SU-DHL-6 (cell line): ENCODE data around the gene ABHD17A.

ENCODE experiments used
- H2AFZ ChIP-seq: fragments of 200-600 bp; sonication (generic); 2 replicates; pipeline ENCODE4 v1.6.1; 2014; ENCODE audit warnings: low read depth, mild to moderate bottlenecking, moderate library complexity, mixed read lengths, antibody characterized with exemption, low read length; ENCODE audit not compliant: severe bottlenecking
- H3F3A ChIP-seq: fragments of 200-600 bp; shearing (Covaris generic); 2 replicates; pipeline ENCODE4 v1.6.0; 2016; ENCODE audit warnings: antibody characterized with exemption, mild to moderate bottlenecking; ENCODE audit not compliant: insufficient read depth
- H3K27ac ChIP-seq: fragments of 200-600 bp; sonication (generic); 2 replicates; pipeline ENCODE4 v1.5.1; 2016; ENCODE audit warnings: low read depth, mild to moderate bottlenecking, low read length, moderate library complexity, mixed read lengths
- H3K27me3 ChIP-seq: fragments of 200-600 bp; sonication (generic), shearing (Covaris generic); 2 replicates; pipeline ENCODE4 v1.6.0; 2014; ENCODE audit warnings: mild to moderate bottlenecking, low read length
- H3K36me3 ChIP-seq: fragments of 200-600 bp; sonication (generic); 2 replicates; pipeline ENCODE4 v1.6.1; 2014; ENCODE audit warnings: mild to moderate bottlenecking, low read length, mixed read lengths
- H3K4me2 ChIP-seq: fragments of 300-600, 200-600 bp; shearing (Covaris generic), sonication (generic); 2 replicates; pipeline ENCODE4 v1.6.0; 2014; ENCODE audit warnings: low read length, low read depth, mild to moderate bottlenecking; ENCODE audit not compliant: poor library complexity, severe bottlenecking
- H3K4me3 ChIP-seq: fragments of 200-600 bp; sonication (generic); 2 replicates; pipeline ENCODE4 v1.5.1; 2014; ENCODE audit warnings: antibody characterized with exemption, low read length, mild to moderate bottlenecking, mixed read lengths; ENCODE audit not compliant: insufficient read depth, poor library complexity, severe bottlenecking
- H3K79me2 ChIP-seq: fragments of 200-600 bp; sonication (generic); 2 replicates; pipeline ENCODE4 v1.6.1; 2014; ENCODE audit warnings: mild to moderate bottlenecking, low read length, moderate library complexity; ENCODE audit not compliant: insufficient read depth
- H3K9ac ChIP-seq: fragments of 200-600 bp; sonication (generic); 2 replicates; pipeline ENCODE4 v1.7.0; 2014; ENCODE audit warnings: mild to moderate bottlenecking, low read length
- H3K9me2 ChIP-seq: fragments of 200-600 bp; sonication (generic); replicated peaks from 2 replicates; pipeline ENCODE4 v1.6.1; 2014; ENCODE audit warnings: low read length; ENCODE audit not compliant: insufficient read depth
- H3K9me3 ChIP-seq: fragments of 200-600 bp; sonication (generic); 2 replicates; pipeline ENCODE4 v1.6.1; 2014; ENCODE audit warnings: low read length, mixed read lengths; ENCODE audit not compliant: insufficient read depth
- H4K20me1 ChIP-seq: fragments of 200-600 bp; sonication (generic); 2 replicates; pipeline ENCODE4 v1.6.1; 2014; ENCODE audit warnings: low read depth, mild to moderate bottlenecking, antibody characterized with exemption, low read length, moderate library complexity, mixed read lengths
- CTCF ChIP-seq: fragments of 200-600 bp; sonication (generic); IDR thresholded peaks from one replicate; pipeline ENCODE4 v1.5.1; 2017; ENCODE audit warnings: antibody characterized with exemption, mild to moderate bottlenecking, low read length, moderate library complexity; ENCODE audit not compliant: insufficient read depth, poor library complexity, severe bottlenecking
- EZH2phosphoT487 ChIP-seq: fragments of 200-600 bp; sonication (generic), shearing (Covaris generic); conservative IDR thresholded peaks from 2 replicates; pipeline ENCODE4 v1.6.1; 2018; ENCODE audit warnings: mild to moderate bottlenecking, antibody characterized with exemption, low read length, moderate library complexity, mixed read lengths

Gene ABHD17A

GRCh38 chr19:1837625-1838105, 47.6 kb downstream of the ABHD17A start:
- Histone ChIP-seq H3K36me3 (no peaks in the 10 kb centered on the region), H3K9me2 (no peaks in the 10 kb centered on the region), H3K4me3 (no peak overlapping the region), H3K4me2 (no peak overlapping the region), H2AFZ (no peak overlapping the region), H3K79me2 (peaks cover 96% of the 10 kb centered on the region), H3K9ac (no peak overlapping the region), H4K20me1 (peaks cover 7% of the 10 kb centered on the region; the same call in 1 of the 2 replicates), H3K27me3 (no peaks in the 10 kb centered on the region), H3F3A (no peaks in the 10 kb centered on the region), H3K9me3 (no peaks in the 10 kb centered on the region), H3K27ac (no peak overlapping the region)
- TF ChIP-seq EZH2phosphoT487 (no peak), CTCF (peak; percentile 97)

GRCh38 chr19:1837222-1837565, 48.1 kb downstream of the ABHD17A start:
- H3K4me3 ChIP-seq: no peak overlapping the region
- H3K9me3 ChIP-seq: no peaks in the 10 kb centered on the region
- TF ChIP-seq CTCF: no peak
- TF ChIP-seq EZH2phosphoT487: no peak
- no peaks in the 10 kb centered on the region for H3K27me3 ChIP-seq
- no peak overlapping the region for H3K27ac ChIP-seq
- H2AFZ ChIP-seq: no peak overlapping the region
- H3K9ac ChIP-seq: no peak overlapping the region
- H4K20me1 ChIP-seq: peaks cover 7% of the 10 kb centered on the region; the same call in 1 of the 2 replicates
- no peaks in the 10 kb centered on the region for H3K9me2 ChIP-seq
- no peaks in the 10 kb centered on the region for H3K36me3 ChIP-seq
- no peak overlapping the region for H3K4me2 ChIP-seq
- H3F3A ChIP-seq: no peaks in the 10 kb centered on the region
- peaks cover 91% of the 10 kb centered on the region for H3K79me2 ChIP-seq

- H3K27ac ChIP-seq: no peak overlapping the region
These were observed 48.7 kb downstream of the ABHD17A start for GRCh38 chr19:1836458-1837221.

More at GRCh38 chr19:1836458-1837221, 48.7 kb downstream of the ABHD17A start:
- H3K36me3 ChIP-seq: no peaks in the 10 kb centered on the region
- no peak overlapping the region for H3K9ac ChIP-seq
- H4K20me1 ChIP-seq: peaks cover 7% of the 10 kb centered on the region; the same call in 1 of the 2 replicates
- H3K4me2 ChIP-seq: no peak overlapping the region
- TF ChIP-seq CTCF (no peak), EZH2phosphoT487 (no peak)
- no peak overlapping the region for H3K4me3 ChIP-seq
- H2AFZ ChIP-seq: no peak overlapping the region
- no peaks in the 10 kb centered on the region for H3F3A ChIP-seq
- H3K9me3 ChIP-seq: no peaks in the 10 kb centered on the region
- peaks cover 86% of the 10 kb centered on the region for H3K79me2 ChIP-seq
- H3K27me3 ChIP-seq: no peaks in the 10 kb centered on the region
- no peaks in the 10 kb centered on the region for H3K9me2 ChIP-seq
